Measurements from ENCODE around the gene CELF1. TPM values are rescaled to one million over a fixed set of nuclear protein-coding genes. Genes with fewer than 3 reads are reported as not detected.
A peak's percentile ranks its signal among the peaks of the same experiment; 100 is the strongest.

CELF1 gene
- total RNA-seq, 4 donors from 2014 or later = 90.3 to 210 (median 101) TPM

- Histone ChIP-seq H3K4me1 (peaks cover 14% of the 10 kb centered on the region), H3K36me3 (no peaks in the 10 kb centered on the region), H3K4me3 (peak within 1 kb of the TSS; percentile 48), H3K9me3 (no peaks in the 10 kb centered on the region), H3K27me3 (peaks cover 31% of the 10 kb centered on the region), H3K27ac (no peak within 1 kb of the TSS)
- 8% methylated on average over 21 of the region's 48 CpGs for WGBS
- no peak for DNase-seq (ENCODE audit: low spot score in 2 of 2)
- TF ChIP-seq POLR2AphosphoS5 (IDR thresholded peaks at IDR 0.05) (no peak), CTCF (IDR thresholded peaks at IDR 0.05) (no peak), POLR2A (IDR thresholded peaks at IDR 0.05) (no peak)
Measured at GRCh38 chr11:47593934-47594855, 41.3 kb upstream of the CELF1 start, which contains the start of gene C1QTNF4. C1QTNF4 (minus strand) TSS chr11:47594411; CDS start chr11:47590810, 3,601 bp downstream.

GRCh38 chr11:47593492-47593933 is 40.6 kb upstream of the CELF1 start:
- Histone ChIP-seq H3K27ac (no peak overlapping the region), H3K36me3 (no peaks in the 10 kb centered on the region), H3K4me1 (peaks cover 14% of the 10 kb centered on the region), H3K9me3 (no peaks in the 10 kb centered on the region), H3K27me3 (peaks cover 31% of the 10 kb centered on the region), H3K4me3 (peak overlapping the region; percentile 48)
- no peak for DNase-seq (ENCODE audit: low spot score in 2 of 2)
- TF ChIP-seq CTCF (IDR thresholded peaks at IDR 0.05) = no peak
- TF ChIP-seq EP300 (IDR thresholded peaks at IDR 0.05) = no peak
- no peak for TF ChIP-seq POLR2A (IDR thresholded peaks at IDR 0.05)
- TF ChIP-seq POLR2AphosphoS5 (IDR thresholded peaks at IDR 0.05) = no peak
- 21% methylated on average over 6 of the region's 6 CpGs for WGBS

GRCh38 chr11:47592970-47593369 is 40.0 kb upstream of the CELF1 start:
- WGBS = 80% methylated on average over 2 of the region's 2 CpGs
- H3K9me3 ChIP-seq = no peaks in the 10 kb centered on the region
- DNase-seq (ENCODE audit: low spot score in 2 of 2) = no peak
- H3K4me3 ChIP-seq = no peak overlapping the region
- peaks cover 31% of the 10 kb centered on the region for H3K27me3 ChIP-seq
- H3K27ac ChIP-seq = no peak overlapping the region
- no peaks in the 10 kb centered on the region for H3K36me3 ChIP-seq
- TF ChIP-seq POLR2AphosphoS5 (IDR thresholded peaks at IDR 0.05) = no peak
- TF ChIP-seq POLR2A (IDR thresholded peaks at IDR 0.05) = no peak
- TF ChIP-seq EP300 (IDR thresholded peaks at IDR 0.05) = no peak
- TF ChIP-seq CTCF (IDR thresholded peaks at IDR 0.05) = no peak
- peaks cover 19% of the 10 kb centered on the region for H3K4me1 ChIP-seq

GRCh38 chr11:47592251-47592650 is 39.3 kb upstream of the CELF1 start:
- Histone ChIP-seq H3K4me3 (no peak overlapping the region), H3K27ac (no peak overlapping the region), H3K36me3 (no peaks in the 10 kb centered on the region), H3K27me3 (peaks cover 31% of the 10 kb centered on the region), H3K9me3 (no peaks in the 10 kb centered on the region), H3K4me1 (peaks cover 25% of the 10 kb centered on the region)
- no peak for DNase-seq (ENCODE audit: low spot score in 2 of 2)
- TF ChIP-seq POLR2AphosphoS5 (IDR thresholded peaks at IDR 0.05) (no peak), POLR2A (IDR thresholded peaks at IDR 0.05) (no peak), EP300 (IDR thresholded peaks at IDR 0.05) (no peak), CTCF (IDR thresholded peaks at IDR 0.05) (no peak)
- 70% methylated on average over 3 of the region's 4 CpGs for WGBS

- Histone ChIP-seq H3K27me3 (peaks cover 31% of the 10 kb centered on the region), H3K27ac (no peak overlapping the region)
Measured at GRCh38 chr11:47591764-47592163, 38.8 kb upstream of the CELF1 start.

More at GRCh38 chr11:47591764-47592163, 38.8 kb upstream of the CELF1 start:
- no peak overlapping the region for H3K4me3 ChIP-seq
- DNase-seq (ENCODE audit: low spot score in 2 of 2) = no peak
- TF ChIP-seq CTCF (IDR thresholded peaks at IDR 0.05) (no peak), EP300 (IDR thresholded peaks at IDR 0.05) (no peak), POLR2A (IDR thresholded peaks at IDR 0.05) (no peak), POLR2AphosphoS5 (IDR thresholded peaks at IDR 0.05) (no peak)
- no peaks in the 10 kb centered on the region for H3K9me3 ChIP-seq
- WGBS = 77% methylated on average over 7 of the region's 7 CpGs
- no peaks in the 10 kb centered on the region for H3K36me3 ChIP-seq
- peaks cover 30% of the 10 kb centered on the region for H3K4me1 ChIP-seq
